ENCODE measurements around the gene SLC41A3. TPM values are rescaled to one million over a fixed set of nuclear protein-coding genes. Genes with fewer than 3 reads are reported as not detected.
A peak's percentile ranks its signal among the peaks of the same experiment; 100 is the strongest.
"Not testable (repeated sequence)": the region's sequence is repeated elsewhere in the genome, so short reads cannot be mapped to it uniquely, and the experiment has no call there.

The SLC41A3 gene
- total RNA-seq, 2 experiments from 2014 or later, result 22.5 to 23.8 TPM

- H3K4me3 Mint-ChIP-seq, result no peak overlapping the region
- H3K36me3 Mint-ChIP-seq, result peaks cover 12% of the 10 kb centered on the region
- ATAC-seq, result no peak
- CTCF ChIA-PET, result no interaction called here
- no peaks in the 10 kb centered on the region for H3K4me1 Mint-ChIP-seq
- no peaks in the 10 kb centered on the region for H3K9me3 Mint-ChIP-seq (ENCODE audit: low read depth)
- no peak for DNase-seq
- no peaks in the 10 kb centered on the region for H3K27me3 Mint-ChIP-seq
- no peak overlapping the region for H3K27ac Mint-ChIP-seq
Observed at GRCh38 chr3:126009181-126009580, 74.7 kb downstream of the SLC41A3 start.

GRCh38 chr3:126008219-126008618 is 75.7 kb downstream of the SLC41A3 start:
- H3K27ac Mint-ChIP-seq, result no peak overlapping the region

GRCh38 chr3:126005951-126006350 is 78.0 kb downstream of the SLC41A3 start:
- peaks cover 6% of the 10 kb centered on the region for H3K36me3 Mint-ChIP-seq
- ATAC-seq (no peak), DNase-seq (no peak)
- H3K9me3 Mint-ChIP-seq (ENCODE audit: low read depth), result peaks cover 4% of the 10 kb centered on the region
- CTCF ChIA-PET, result no interaction called here
- H3K4me3 Mint-ChIP-seq, result no peak overlapping the region
- H3K4me1 Mint-ChIP-seq, result no peaks in the 10 kb centered on the region
- H3K27ac Mint-ChIP-seq, result no peak overlapping the region
- H3K27me3 Mint-ChIP-seq, result no peaks in the 10 kb centered on the region

More at GRCh38 chr3:126008219-126008618, 75.7 kb downstream of the SLC41A3 start:
- no peak overlapping the region for H3K4me3 Mint-ChIP-seq
- peaks cover 11% of the 10 kb centered on the region for H3K36me3 Mint-ChIP-seq
- CTCF ChIA-PET, result no interaction called here
- no peaks in the 10 kb centered on the region for H3K27me3 Mint-ChIP-seq
- H3K4me1 Mint-ChIP-seq, result no peaks in the 10 kb centered on the region
- ATAC-seq, result no peak
- no peak for DNase-seq
- H3K9me3 Mint-ChIP-seq (ENCODE audit: low read depth), result no peaks in the 10 kb centered on the region

- ATAC-seq (no peak), DNase-seq (no peak)
- H3K4me1 Mint-ChIP-seq, result no peaks in the 10 kb centered on the region
- peaks cover 6% of the 10 kb centered on the region for H3K36me3 Mint-ChIP-seq
- no peak overlapping the region for H3K27ac Mint-ChIP-seq
- peaks cover 4% of the 10 kb centered on the region for H3K9me3 Mint-ChIP-seq (ENCODE audit: low read depth)
- H3K27me3 Mint-ChIP-seq, result no peaks in the 10 kb centered on the region
- CTCF ChIA-PET, result no interaction called here
- no peak overlapping the region for H3K4me3 Mint-ChIP-seq
Observed at GRCh38 chr3:126004692-126005091, 79.2 kb downstream of the SLC41A3 start.

GRCh38 chr3:126004217-126004616 is 79.7 kb downstream of the SLC41A3 start:
- Mint-ChIP-seq H3K27me3 (peaks cover 2% of the 10 kb centered on the region), H3K27ac (no peak overlapping the region), H3K4me1 (no peaks in the 10 kb centered on the region), H3K9me3 (ENCODE audit: low read depth) (peaks cover 6% of the 10 kb centered on the region), H3K36me3 (peaks cover 6% of the 10 kb centered on the region), H3K4me3 (no peak overlapping the region)
- CTCF ChIA-PET, result no interaction called here
- no peak for DNase-seq
- ATAC-seq, result no peak

- ATAC-seq (no peak), DNase-seq (no peak)
- Mint-ChIP-seq H3K4me3 (no peak overlapping the region), H3K27ac (no peak overlapping the region), H3K36me3 (peaks cover 6% of the 10 kb centered on the region), H3K4me1 (no peaks in the 10 kb centered on the region), H3K9me3 (ENCODE audit: low read depth) (peaks cover 8% of the 10 kb centered on the region), H3K27me3 (peaks cover 6% of the 10 kb centered on the region)
- CTCF ChIA-PET, result no interaction called here
Observed at GRCh38 chr3:126003447-126004190, 80.3 kb downstream of the SLC41A3 start.

GRCh38 chr3:126002189-126002588 is 81.7 kb downstream of the SLC41A3 start:
- H3K4me1 Mint-ChIP-seq, result no peaks in the 10 kb centered on the region
- no peak for ATAC-seq
- peaks cover 13% of the 10 kb centered on the region for H3K9me3 Mint-ChIP-seq (ENCODE audit: low read depth)
- CTCF ChIA-PET, result no interaction called here
- H3K27me3 Mint-ChIP-seq, result peaks cover 9% of the 10 kb centered on the region
- H3K4me3 Mint-ChIP-seq, result no peak overlapping the region
- H3K36me3 Mint-ChIP-seq, result peaks cover 6% of the 10 kb centered on the region
- no peak for DNase-seq
- no peak overlapping the region for H3K27ac Mint-ChIP-seq

- H3K4me3 Mint-ChIP-seq, H3K27ac Mint-ChIP-seq, DNase-seq, H3K27me3 Mint-ChIP-seq, H3K4me1 Mint-ChIP-seq, ATAC-seq, CTCF ChIA-PET: not testable (repeated sequence)
- peaks cover 11% of the 10 kb centered on the region for H3K9me3 Mint-ChIP-seq (ENCODE audit: low read depth)
- peaks cover 11% of the 10 kb centered on the region for H3K36me3 Mint-ChIP-seq
Observed at GRCh38 chr3:125996751-125997150, 87.2 kb downstream of the SLC41A3 start.

- no peaks in the 10 kb centered on the region for H3K9me3 Mint-ChIP-seq (ENCODE audit: low read depth)
- ATAC-seq (peak; percentile 96), DNase-seq (peak; percentile 83)
- H3K27me3 Mint-ChIP-seq, result no peaks in the 10 kb centered on the region
- CTCF ChIA-PET, result interaction anchor here (1.1 kb wide), 1 partner anchor 94 kb away, joined by 4 read pairs; the partner anchor contains the start of gene SLC41A3
- peak overlapping the region; percentile 92 for H3K4me3 Mint-ChIP-seq
- H3K36me3 Mint-ChIP-seq, result peaks cover 4% of the 10 kb centered on the region
- peaks cover 15% of the 10 kb centered on the region for H3K4me1 Mint-ChIP-seq
- peak overlapping the region; percentile 96 for H3K27ac Mint-ChIP-seq
Observed at GRCh38 chr3:125990253-125990970, 93.5 kb downstream of the SLC41A3 start.

GRCh38 chr3:125984951-125985350 is 99.0 kb downstream of the SLC41A3 start:
- H3K36me3 Mint-ChIP-seq; H3K4me3 Mint-ChIP-seq; CTCF ChIA-PET; DNase-seq; H3K9me3 Mint-ChIP-seq (ENCODE audit: low read depth); H3K27ac Mint-ChIP-seq; H3K27me3 Mint-ChIP-seq; H3K4me1 Mint-ChIP-seq: not testable (repeated sequence)
- peak; percentile 53 for ATAC-seq

- H3K27me3 Mint-ChIP-seq; H3K9me3 Mint-ChIP-seq (ENCODE audit: low read depth); H3K27ac Mint-ChIP-seq; CTCF ChIA-PET; H3K36me3 Mint-ChIP-seq; H3K4me1 Mint-ChIP-seq; ATAC-seq; H3K4me3 Mint-ChIP-seq; DNase-seq: not testable (repeated sequence)
Observed at GRCh38 chr3:125977104-125977503, 106.8 kb downstream of the SLC41A3 start.

GRCh38 chr3:125976003-125976390 is 107.9 kb downstream of the SLC41A3 start:
- peaks cover 13% of the 10 kb centered on the region for H3K27me3 Mint-ChIP-seq
- ATAC-seq; H3K27ac Mint-ChIP-seq; DNase-seq; H3K36me3 Mint-ChIP-seq; H3K4me1 Mint-ChIP-seq; CTCF ChIA-PET; H3K4me3 Mint-ChIP-seq; H3K9me3 Mint-ChIP-seq (ENCODE audit: low read depth): not testable (repeated sequence)

GRCh38 chr3:125975245-125976002 is 108.5 kb downstream of the SLC41A3 start:
- ATAC-seq; H3K4me3 Mint-ChIP-seq; H3K4me1 Mint-ChIP-seq; H3K36me3 Mint-ChIP-seq; H3K27ac Mint-ChIP-seq; DNase-seq; CTCF ChIA-PET; H3K9me3 Mint-ChIP-seq (ENCODE audit: low read depth): not testable (repeated sequence)
- H3K27me3 Mint-ChIP-seq, result peaks cover 19% of the 10 kb centered on the region

Measured in activated CD8-positive, alpha-beta memory T cell treated with anti-CD3 and anti-CD28 coated beads, Interleukin-2, amount 10 ng/mL, durations not matched to agents 7 days and 5 days (primary cell).